ENCODE data around the gene EEF1A2.

EEF1A2 gene

DNA sequence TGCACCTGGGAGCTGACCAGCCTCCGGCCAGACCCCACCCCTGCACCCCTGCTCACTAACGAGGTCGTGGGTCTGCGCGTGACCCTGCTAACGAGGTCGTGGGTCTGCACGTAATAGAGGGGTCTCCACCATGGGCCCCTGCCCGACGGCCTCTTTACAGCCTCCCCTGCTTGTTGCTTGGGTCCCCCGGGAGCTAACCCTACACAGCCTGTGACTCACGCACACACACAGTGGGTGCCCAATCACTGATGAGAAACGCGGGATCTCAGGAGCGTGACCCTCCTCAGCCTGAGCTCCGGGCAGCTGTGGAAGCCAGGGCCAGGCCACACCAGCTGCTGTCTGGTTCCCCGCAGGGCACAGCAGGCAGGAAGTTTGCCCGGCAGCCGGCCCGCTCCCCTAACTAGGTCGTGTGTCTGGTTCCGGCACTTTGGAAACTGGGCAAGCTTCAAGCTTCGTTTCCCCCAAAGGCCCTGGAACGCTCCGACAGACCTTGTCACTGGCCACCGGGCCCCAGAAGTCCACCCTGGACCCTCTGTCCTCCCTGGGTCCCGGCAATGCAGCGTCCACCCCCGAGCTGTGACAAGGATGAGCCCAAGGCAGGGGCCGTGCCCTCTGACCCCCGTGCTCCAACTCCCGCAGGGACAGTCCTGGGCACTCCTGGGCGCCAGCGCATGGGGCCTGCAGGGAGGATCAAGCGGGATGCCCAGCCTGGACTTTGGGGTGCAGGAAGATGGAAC is 37.5 kb upstream of the EEF1A2 start:
- DNase-seq (ENCODE audit: extremely low read depth, low read depth): no peak

DNA sequence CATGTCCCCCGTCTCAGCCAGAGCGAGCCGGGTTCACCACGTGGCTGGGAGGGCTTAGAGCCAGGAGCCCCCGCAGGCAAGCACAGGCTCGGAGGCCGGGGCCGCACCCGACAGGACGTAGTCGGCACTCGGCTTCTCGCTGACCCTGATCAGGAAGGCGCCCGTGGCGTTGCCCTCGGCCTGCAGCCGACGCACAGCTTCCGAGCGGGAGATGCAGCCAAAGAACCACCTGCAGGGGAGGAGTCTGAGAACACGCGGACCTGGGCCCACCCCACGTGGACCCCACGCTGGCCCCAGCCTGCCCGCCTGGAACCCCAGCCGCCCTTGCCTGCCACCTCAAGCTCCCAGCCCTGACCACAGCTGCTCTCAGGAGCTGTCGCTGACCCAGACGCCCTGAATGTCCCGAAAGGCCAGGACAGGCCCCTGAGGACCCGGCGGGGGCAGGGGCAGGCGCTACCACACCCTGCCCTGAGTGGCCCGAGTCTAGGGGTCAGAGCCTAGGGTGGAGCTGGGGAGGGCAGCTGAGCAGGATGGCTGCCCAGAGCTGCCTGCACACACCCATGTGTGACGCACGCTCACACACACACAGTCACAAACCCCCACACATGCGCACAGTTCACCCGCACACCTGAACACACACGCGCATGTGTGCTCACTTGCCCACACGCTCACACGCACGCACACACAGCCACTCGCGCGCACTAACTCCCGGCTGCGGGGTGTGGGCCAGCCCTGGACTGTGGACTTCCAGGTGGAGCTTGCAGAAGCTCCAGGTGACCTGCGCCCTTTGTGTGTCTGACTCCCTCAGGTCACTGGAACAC is 36.2 kb upstream of the EEF1A2 start:
- TF ChIP-seq, protein P1, sequence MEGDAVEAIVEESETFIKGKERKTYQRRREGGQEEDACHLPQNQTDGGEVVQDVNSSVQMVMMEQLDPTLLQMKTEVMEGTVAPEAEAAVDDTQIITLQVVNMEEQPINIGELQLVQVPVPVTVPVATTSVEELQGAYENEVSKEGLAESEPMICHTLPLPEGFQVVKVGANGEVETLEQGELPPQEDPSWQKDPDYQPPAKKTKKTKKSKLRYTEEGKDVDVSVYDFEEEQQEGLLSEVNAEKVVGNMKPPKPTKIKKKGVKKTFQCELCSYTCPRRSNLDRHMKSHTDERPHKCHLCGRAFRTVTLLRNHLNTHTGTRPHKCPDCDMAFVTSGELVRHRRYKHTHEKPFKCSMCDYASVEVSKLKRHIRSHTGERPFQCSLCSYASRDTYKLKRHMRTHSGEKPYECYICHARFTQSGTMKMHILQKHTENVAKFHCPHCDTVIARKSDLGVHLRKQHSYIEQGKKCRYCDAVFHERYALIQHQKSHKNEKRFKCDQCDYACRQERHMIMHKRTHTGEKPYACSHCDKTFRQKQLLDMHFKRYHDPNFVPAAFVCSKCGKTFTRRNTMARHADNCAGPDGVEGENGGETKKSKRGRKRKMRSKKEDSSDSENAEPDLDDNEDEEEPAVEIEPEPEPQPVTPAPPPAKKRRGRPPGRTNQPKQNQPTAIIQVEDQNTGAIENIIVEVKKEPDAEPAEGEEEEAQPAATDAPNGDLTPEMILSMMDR (IDR thresholded peaks at IDR 0.05; ENCODE audit: low read depth, low read length): no peak
- no peak for DNase-seq (ENCODE audit: extremely low read depth, low read depth)

More for the DNA sequence above, 37.5 kb upstream of the EEF1A2 start:
- TF ChIP-seq, protein P1 (IDR thresholded peaks at IDR 0.05; ENCODE audit: low read depth, low read length): no peak

DNA sequence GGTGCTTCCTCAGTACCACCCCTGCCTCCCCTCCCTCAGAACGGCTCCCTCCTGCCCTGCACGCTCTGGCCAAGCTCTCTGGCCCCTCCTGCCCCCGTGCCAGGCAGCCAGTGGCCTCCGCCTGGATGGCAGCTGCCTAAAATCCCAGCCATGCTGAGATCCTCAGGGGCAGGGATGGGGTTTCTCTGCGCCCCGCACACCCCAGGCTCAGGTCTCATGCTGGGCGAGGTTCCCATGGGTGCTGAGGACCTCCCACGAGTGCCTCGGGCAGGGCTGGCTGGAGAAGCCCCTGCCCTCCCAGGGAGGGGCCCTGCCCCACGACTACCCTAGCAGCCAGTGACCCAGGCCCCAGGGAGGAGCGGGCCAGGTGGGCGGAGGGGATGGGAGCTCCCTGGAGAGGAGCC is 35.5 kb upstream of the EEF1A2 start:
- no peak for DNase-seq (ENCODE audit: extremely low read depth, low read depth)
- TF ChIP-seq, protein P1 (IDR thresholded peaks at IDR 0.05; ENCODE audit: low read depth, low read length): no peak

DNA sequence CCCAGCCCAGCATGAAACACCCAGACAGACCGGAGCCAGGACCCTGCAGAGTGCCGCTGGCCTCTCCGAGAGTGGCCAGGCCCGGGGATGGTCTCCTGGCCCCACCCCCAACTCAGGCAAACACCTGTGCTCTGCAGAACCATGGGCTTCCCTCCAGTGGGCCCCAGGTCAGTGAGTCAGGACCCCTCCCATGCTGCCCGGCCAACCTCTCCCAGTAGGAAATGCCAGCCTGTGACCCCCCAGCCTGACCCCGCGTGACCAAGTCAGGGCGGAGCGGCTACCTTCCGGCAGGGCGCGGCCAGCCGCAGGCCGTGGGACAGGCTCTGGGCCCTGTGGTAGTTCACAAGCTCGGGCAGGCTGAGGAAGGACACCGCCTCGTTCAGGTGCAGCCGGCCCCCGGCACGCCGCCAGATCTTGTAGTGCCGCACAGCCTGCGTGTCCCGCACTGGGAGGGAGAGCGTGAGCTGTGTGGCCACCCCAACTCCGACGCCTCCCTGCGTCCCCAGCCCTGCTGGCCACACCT is 35.0 kb upstream of the EEF1A2 start:
- TF ChIP-seq, protein P1 (IDR thresholded peaks at IDR 0.05; ENCODE audit: low read depth, low read length): no peak
- DNase-seq (ENCODE audit: extremely low read depth, low read depth): no peak

DNA sequence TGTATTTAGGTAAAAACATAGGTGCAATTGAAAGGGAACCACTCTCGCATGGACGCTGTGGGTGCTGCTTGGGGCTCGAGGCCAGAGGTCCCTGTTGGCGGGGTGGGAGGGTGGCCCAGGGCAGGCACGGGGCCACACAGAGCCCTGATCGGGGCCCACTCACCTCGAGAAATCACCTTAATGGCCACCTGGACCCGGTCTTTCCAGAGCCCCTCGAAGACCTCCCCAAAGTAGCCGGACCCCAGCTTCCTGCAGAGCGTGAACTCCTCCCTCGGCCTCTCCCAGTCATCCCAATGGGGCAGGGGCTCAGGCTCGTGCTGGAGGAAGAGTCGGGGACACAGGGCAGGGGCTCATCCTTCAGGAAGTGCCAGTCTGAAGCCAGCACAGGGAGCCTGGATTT is 34.5 kb upstream of the EEF1A2 start:
- no peak for DNase-seq (ENCODE audit: extremely low read depth, low read depth)
- TF ChIP-seq, protein P1 (IDR thresholded peaks at IDR 0.05; ENCODE audit: low read depth, low read length): no peak

DNA sequence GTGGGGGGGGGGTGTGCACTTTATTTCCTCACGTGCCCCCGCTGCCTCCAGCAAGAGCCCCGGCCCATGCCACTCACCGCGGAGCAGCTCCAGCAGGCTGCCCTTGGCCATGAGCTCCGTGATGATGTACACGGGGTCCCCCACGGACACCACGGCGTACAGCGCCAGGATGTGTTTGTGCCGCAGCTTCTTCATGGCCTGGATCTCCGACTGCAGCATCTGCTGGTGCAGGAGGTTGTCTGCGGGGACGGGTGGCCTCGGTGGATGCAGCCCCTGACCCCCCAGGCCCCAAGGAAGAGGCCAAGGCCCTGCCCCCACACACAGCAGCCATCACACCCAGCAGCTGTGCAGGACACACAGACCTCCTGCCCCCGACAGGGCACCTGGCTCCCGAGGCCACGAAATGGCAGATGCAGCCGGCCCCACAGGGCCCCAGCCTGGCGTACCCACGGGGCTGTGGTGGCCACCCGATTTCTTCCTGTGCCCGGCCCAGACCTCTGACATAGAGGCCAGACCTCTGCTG is 33.6 kb upstream of the EEF1A2 start:
- no peak for DNase-seq (ENCODE audit: extremely low read depth, low read depth)
- TF ChIP-seq, protein P1 (IDR thresholded peaks at IDR 0.05; ENCODE audit: low read depth, low read length): no peak
